HEK293 (cell line): ENCODE results near the gene PROCA1.
A peak's percentile ranks its signal among the peaks of the same experiment; 100 is the strongest.
"Not testable (repeated sequence)": the region's sequence is repeated elsewhere in the genome, so short reads cannot be mapped to it uniquely, and the experiment has no call there.

Experiments
- CTCF ChIA-PET: fragments of 350-600 bp; formaldehyde crosslinking; extraction: SDS; loops from one replicate; lab custom pipeline; 2021; ENCODE audit warnings: antibody characterized with exemption; lab: Yijun Ruan, JAX
- POLR2A ChIA-PET: fragments of 300-600 bp; formaldehyde crosslinking; extraction: SDS; loops from one replicate; lab custom pipeline; 2020; ENCODE audit warnings: antibody characterized with exemption, inconsistent platforms; lab: Yijun Ruan, JAX
- H3K27ac ChIP-seq: fragments of 200-500 bp; sonication (Bioruptor generic); 2 replicates; pipeline ENCODE4 v1.5.1; 2014; ENCODE audit warnings: low read depth, low read length, control low read depth, inconsistent platforms; ENCODE audit errors: extremely low read depth
- H3K36me3 ChIP-seq, 2 experiments: fragments of 200-500 bp in 1 of 2; sonication (Bioruptor generic) in 1 of 2; 1 replicate in 1 of 2; 2 replicates in 1 of 2; pipeline ENCODE4 v1.5.1; 2014 to 2017; ENCODE audit warnings: inconsistent platforms in 2 of 2, low read length in 2 of 2; ENCODE audit not compliant: control insufficient read depth in 2 of 2, insufficient read depth in 1 of 2
- H3K4me1 ChIP-seq: fragments of 200-500 bp; sonication (Bioruptor generic); 2 replicates; pipeline ENCODE4 v1.5.1; 2014; ENCODE audit warnings: mild to moderate bottlenecking, low read length, inconsistent platforms; ENCODE audit not compliant: control insufficient read depth, insufficient read depth
- H3K4me3 ChIP-seq: 2 replicates; pipeline ENCODE4 v1.5.1; 2011; ENCODE audit warnings: low read depth, mild to moderate bottlenecking, control low read depth, low read length, moderate library complexity
- H3K9me3 ChIP-seq: fragments of 200-500 bp; sonication (Bioruptor generic); 2 replicates; pipeline ENCODE4 v1.5.1; 2014; ENCODE audit warnings: low read depth, low read length, inconsistent platforms; ENCODE audit not compliant: control insufficient read depth, insufficient read depth
- GLIS1 ChIP-seq: fragments of 450-650 bp; formaldehyde crosslinking; IDR thresholded peaks from 2 replicates; pipeline ENCODE4 v1.5.1; 2016; ENCODE audit warnings: missing biosample characterization, missing genetic modification characterization
- KLF1 ChIP-seq: fragments of 450-650 bp; formaldehyde crosslinking; IDR thresholded peaks from 2 replicates; pipeline ENCODE4 v1.5.1; 2016; ENCODE audit warnings: missing biosample characterization, missing genetic modification characterization
- OSR2 ChIP-seq: fragments of 450-650 bp; formaldehyde crosslinking; IDR thresholded peaks from 2 replicates; pipeline ENCODE4 v1.5.1; 2016; ENCODE audit warnings: missing biosample characterization, missing genetic modification characterization
- SCRT1 ChIP-seq: fragments of 450-650 bp; formaldehyde crosslinking; IDR thresholded peaks from 2 replicates; pipeline ENCODE4 v1.5.1; 2016; ENCODE audit warnings: missing biosample characterization, missing genetic modification characterization, borderline replicate concordance
- SCRT2 ChIP-seq: fragments of 450-650 bp; formaldehyde crosslinking; IDR thresholded peaks from 2 replicates; pipeline ENCODE4 v1.5.1; 2016; ENCODE audit warnings: missing biosample characterization, missing genetic modification characterization
- SP3 ChIP-seq: fragments of 450-650 bp; formaldehyde crosslinking; IDR thresholded peaks from 2 replicates; pipeline ENCODE4 v1.5.1; 2016; ENCODE audit warnings: missing biosample characterization, missing genetic modification characterization
- ZBTB48 ChIP-seq: fragments of 450-650 bp; formaldehyde crosslinking; IDR thresholded peaks from 2 replicates; pipeline ENCODE4 v1.5.1; 2016; ENCODE audit warnings: missing biosample characterization, missing genetic modification characterization
- ZIC2 ChIP-seq: fragments of 450-650 bp; formaldehyde crosslinking; IDR thresholded peaks from 2 replicates; pipeline ENCODE4 v1.5.1; 2016; ENCODE audit warnings: missing biosample characterization, missing genetic modification characterization
- ZNF146 ChIP-seq: fragments of 450-650 bp; formaldehyde crosslinking; IDR thresholded peaks from 2 replicates; pipeline ENCODE4 v1.5.1; 2016; ENCODE audit warnings: missing biosample characterization, missing genetic modification characterization
- ZNF184 ChIP-seq: fragments of 450-650 bp; IDR thresholded peaks from 2 replicates; pipeline ENCODE4 v1.5.1; 2018; ENCODE audit warnings: missing biosample characterization, mild to moderate bottlenecking, missing genetic modification characterization
- ZNF404 ChIP-seq: fragments of 450-650 bp; formaldehyde crosslinking; IDR thresholded peaks from 2 replicates; pipeline ENCODE4 v1.5.1; 2017; ENCODE audit warnings: missing biosample characterization, missing genetic modification characterization
- ZNF548 ChIP-seq: fragments of 450-650 bp; formaldehyde crosslinking; IDR thresholded peaks from 2 replicates; pipeline ENCODE4 v1.5.1; 2016; ENCODE audit warnings: missing biosample characterization, missing genetic modification characterization
- ZNF580 ChIP-seq: fragments of 450-650 bp; formaldehyde crosslinking; IDR thresholded peaks from 2 replicates; pipeline ENCODE4 v1.5.1; 2016; ENCODE audit warnings: missing biosample characterization, missing genetic modification characterization
- ZNF639 ChIP-seq: fragments of 450-650 bp; formaldehyde crosslinking; IDR thresholded peaks from 2 replicates; pipeline ENCODE4 v1.5.1; 2016; ENCODE audit warnings: missing biosample characterization, missing genetic modification characterization
- TF ChIP-seq, protein P1 (sequence below): IDR thresholded peaks from 2 replicates; pipeline ENCODE4 v1.6.1; 2011; ENCODE audit warnings: mild to moderate bottlenecking, low read depth, low read length, borderline replicate concordance
- TF ChIP-seq, protein P2 (sequence below): fragments of 450-650 bp; formaldehyde crosslinking; IDR thresholded peaks from 2 replicates; pipeline ENCODE4 v1.5.1; 2016; ENCODE audit warnings: missing biosample characterization, missing genetic modification characterization

The PROCA1 gene

GRCh38 chr17:28737316-28737715 lies 25.6 kb upstream of the PROCA1 start (continued):
- no peak for TF ChIP-seq ZNF404 (tag by site-specific recombination)

DNA sequence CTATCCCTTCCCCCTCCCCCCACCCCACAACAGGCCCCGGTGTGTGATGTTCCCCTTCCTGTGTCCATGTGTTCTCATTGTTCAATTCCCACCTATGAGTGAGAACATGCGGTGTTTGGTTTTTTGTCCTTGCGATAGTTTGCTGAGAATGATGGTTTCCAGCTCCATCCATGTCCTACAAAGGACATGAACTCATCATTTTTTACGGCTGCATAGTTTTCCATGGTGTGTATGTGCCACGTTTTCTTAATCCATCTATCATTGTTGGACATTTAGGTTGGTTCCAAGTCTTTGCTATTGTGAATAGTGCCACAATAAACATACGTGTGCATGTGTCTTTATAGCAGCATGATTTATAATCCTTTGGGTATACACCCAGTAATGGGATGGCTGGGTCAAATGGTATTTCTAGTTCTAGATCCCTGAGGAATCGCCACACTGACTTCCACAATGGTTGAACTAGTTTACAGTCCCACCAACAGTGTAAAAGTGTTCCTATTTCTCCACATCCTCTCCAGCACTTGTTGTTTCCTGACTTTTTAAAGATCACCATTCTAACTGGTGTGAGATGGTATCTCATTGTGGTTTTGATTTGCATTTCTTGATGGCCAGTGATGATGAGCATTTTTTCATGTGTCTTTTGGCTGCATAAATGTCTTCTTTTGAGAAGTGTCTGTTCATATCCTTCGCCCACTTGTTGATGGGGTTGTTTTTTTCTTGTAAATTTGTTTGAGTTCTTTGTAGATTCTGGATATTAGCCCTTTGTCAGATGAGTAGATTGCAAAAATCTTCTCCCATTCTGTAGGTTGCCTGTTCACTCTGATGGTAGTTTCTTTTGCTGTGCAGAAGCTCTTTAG lies 24.5 kb upstream of the PROCA1 start:
- H3K9me3 ChIP-seq, H3K4me1 ChIP-seq, H3K4me3 ChIP-seq, H3K27ac ChIP-seq: not testable (repeated sequence)
- ChIA-PET CTCF (interaction anchor here (1.1 to 3.5 kb wide), 2 partner anchors 9 to 13 kb away, joined by 7 to 25 read pairs; partner anchors contain the start of gene TLCD1), POLR2A (interaction anchor here (0.7 to 1.6 kb wide), 5 partner anchors 8 to 25 kb away, joined by 3 to 5 read pairs (median 5); partner anchors contain the start of genes RPL23A and TRAF4)
- peaks cover 0 to 30% of the 10 kb centered on the region in 2 experiments; a peak in 2 of 3 replicates for H3K36me3 ChIP-seq
- TF ChIP-seq ZNF184 = peak; percentile 93
- 0 out of 2 replicates have a peak, but pooled peaks have one; percentile 28 for TF ChIP-seq ZNF580
- TF ChIP-seq SCRT2 (tag by site-specific recombination) = peak; percentile 74
- TF ChIP-seq ZNF146 = peak; percentile 92
- TF ChIP-seq SCRT1 (tag by site-specific recombination) = peak; percentile 39; the same call in 1 of the 2 replicates

- H3K9me3 ChIP-seq = no peaks in the 10 kb centered on the region
- CTCF ChIA-PET = interaction anchor here (0.9 to 3.5 kb wide), 4 partner anchors 8 to 382 kb away, joined by 4 to 25 read pairs (median 6); partner anchors contain the start of gene TLCD1
- peaks cover 0 to 21% of the 10 kb centered on the region in 2 experiments; a peak in 2 of 3 replicates for H3K36me3 ChIP-seq
- no peak overlapping the region for H3K27ac ChIP-seq
- no peaks in the 10 kb centered on the region for H3K4me1 ChIP-seq
- POLR2A ChIA-PET = interaction anchor here (0.7 to 1.6 kb wide), 5 partner anchors 8 to 24 kb away, joined by 3 to 5 read pairs (median 5); partner anchors contain the start of genes RPL23A and TRAF4
- no peak overlapping the region for H3K4me3 ChIP-seq
- TF ChIP-seq OSR2 (tag by site-specific recombination) = no peak
- TF ChIP-seq, protein P1, sequence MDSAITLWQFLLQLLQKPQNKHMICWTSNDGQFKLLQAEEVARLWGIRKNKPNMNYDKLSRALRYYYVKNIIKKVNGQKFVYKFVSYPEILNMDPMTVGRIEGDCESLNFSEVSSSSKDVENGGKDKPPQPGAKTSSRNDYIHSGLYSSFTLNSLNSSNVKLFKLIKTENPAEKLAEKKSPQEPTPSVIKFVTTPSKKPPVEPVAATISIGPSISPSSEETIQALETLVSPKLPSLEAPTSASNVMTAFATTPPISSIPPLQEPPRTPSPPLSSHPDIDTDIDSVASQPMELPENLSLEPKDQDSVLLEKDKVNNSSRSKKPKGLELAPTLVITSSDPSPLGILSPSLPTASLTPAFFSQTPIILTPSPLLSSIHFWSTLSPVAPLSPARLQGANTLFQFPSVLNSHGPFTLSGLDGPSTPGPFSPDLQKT = no peak
- 0 out of 2 replicates have a peak, but pooled peaks have one; percentile 13 for TF ChIP-seq KLF1 (tag by site-specific recombination)
- no peak for TF ChIP-seq SP3 (tag by site-specific recombination)
- 0 out of 2 replicates have a peak, but pooled peaks have one; percentile 27 for TF ChIP-seq ZBTB48 (tag by site-specific recombination)
- peak; percentile 74 for TF ChIP-seq GLIS1 (tag by site-specific recombination)
- peak; percentile 56 for TF ChIP-seq ZIC2
- no peak for TF ChIP-seq ZNF548 (tag by site-specific recombination)
- TF ChIP-seq, protein P2, sequence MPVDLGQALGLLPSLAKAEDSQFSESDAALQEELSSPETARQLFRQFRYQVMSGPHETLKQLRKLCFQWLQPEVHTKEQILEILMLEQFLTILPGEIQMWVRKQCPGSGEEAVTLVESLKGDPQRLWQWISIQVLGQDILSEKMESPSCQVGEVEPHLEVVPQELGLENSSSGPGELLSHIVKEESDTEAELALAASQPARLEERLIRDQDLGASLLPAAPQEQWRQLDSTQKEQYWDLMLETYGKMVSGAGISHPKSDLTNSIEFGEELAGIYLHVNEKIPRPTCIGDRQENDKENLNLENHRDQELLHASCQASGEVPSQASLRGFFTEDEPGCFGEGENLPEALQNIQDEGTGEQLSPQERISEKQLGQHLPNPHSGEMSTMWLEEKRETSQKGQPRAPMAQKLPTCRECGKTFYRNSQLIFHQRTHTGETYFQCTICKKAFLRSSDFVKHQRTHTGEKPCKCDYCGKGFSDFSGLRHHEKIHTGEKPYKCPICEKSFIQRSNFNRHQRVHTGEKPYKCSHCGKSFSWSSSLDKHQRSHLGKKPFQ = no peak
- TF ChIP-seq ZNF639 (tag by site-specific recombination) = no peak
Observed at GRCh38 chr17:28735242-28735722, 23.6 kb upstream of the PROCA1 start.
